ENCODE data around the gene ACTR1A. TPM values are rescaled to one million over a fixed set of nuclear protein-coding genes. Genes with fewer than 3 reads are reported as not detected.

The ACTR1A gene
- total RNA-seq, 4 donors from 2014 or later = 212 to 261 (median 252) TPM

- TF ChIP-seq POLR2A (IDR thresholded peaks at IDR 0.05) = no peak
- TF ChIP-seq CTCF (IDR thresholded peaks at IDR 0.05 in 4 of 5, conservative IDR thresholded peaks at IDR 0.05 in 1 of 5) = no peak
- Histone ChIP-seq H3K9me3 (no peaks in the 10 kb centered on the region), H3K4me3 (no peak overlapping the region), H3K4me1 (peaks cover 6 to 12% of the 10 kb centered on the region in 2 donors), H3K27me3 (peaks cover 3 to 6% (median 6%) of the 10 kb centered on the region in 3 donors), H3K27ac (no peak overlapping the region), H3K36me3 (no peaks in the 10 kb centered on the region)
- DNase-seq (no peak), ATAC-seq (no peak)
- in situ Hi-C loops (cut with MboI; ENCODE audit: low sequenced_read_pairs in 4 of 4) (no loop called here), intact Hi-C loops (cut with DNase I; ENCODE audit: low total_unique reads) (no loop called here)
Measured at GRCh38 chr10:102429468-102429867, 73.0 kb downstream of the ACTR1A start.

MicroRNAs within 50 kb of the gene (microRNA counts, 767-probe panel; counts per million panel counts)
- microRNA hsa-miR-146b-3p (356 to 448 counts per million in 2 donors), microRNA hsa-miR-146b-5p (356 to 448 counts per million in 2 donors)

Small RNA genes within 50 kb of the gene (microRNA-seq; reads per million reads assigned to microRNA genes)
- 104 to 243 reads per million in 2 donors for gene MIR146B (ENCODE audit: borderline replicate concordance in 2 of 2)

Other genes starting within 250 kb of the ACTR1A start
- 10 to 100 TPM in 3 of 4 donors, 1 to 10 TPM in 1; 8.6 to 17.3 (median 12.8) TPM for gene NFKB2, start 107.0 kb downstream of the ACTR1A start, total RNA-seq
- 1 to 10 TPM in 1 of 4 donors, under 1 TPM in 1, not detected in 2; 0.35 to 2.6 TPM for gene PSD, start 83.9 kb downstream of the ACTR1A start, total RNA-seq
- 10 to 100 TPM; 14.2 to 34.8 (median 21.0) TPM for gene FBXL15, start 81.9 kb downstream of the ACTR1A start, total RNA-seq
- gene CUEDC2, start 70.1 kb downstream of the ACTR1A start, total RNA-seq = 10 to 100 TPM; 51.6 to 83.1 (median 70.2) TPM
- not detected for gene C10orf95, start 51.2 kb downstream of the ACTR1A start, total RNA-seq
- gene SUFU, start 1.3 kb upstream of the ACTR1A start, total RNA-seq = 10 to 100 TPM in 1 of 4 donors, 1 to 10 TPM in 3; 7.3 to 11.8 (median 7.9) TPM
- gene TRIM8, start 141.8 kb upstream of the ACTR1A start, total RNA-seq = 100 to 1,000 TPM; 113 to 222 (median 138) TPM
- gene ARL3, start 211.7 kb upstream of the ACTR1A start, total RNA-seq = 1 to 10 TPM; 1.0 to 2.4 (median 1.5) TPM
- 1 to 10 TPM in 1 of 4 donors, under 1 TPM in 3; 0.20 to 5.0 (median 0.76) TPM for gene SFXN2, start 211.9 kb upstream of the ACTR1A start, total RNA-seq
- 100 to 1,000 TPM; 103 to 204 (median 145) TPM for gene WBP1L, start 241.2 kb upstream of the ACTR1A start, total RNA-seq